Measurements from ENCODE around the gene ZNF681.
A peak's percentile ranks its signal among the peaks of the same experiment; 100 is the strongest.
"Not testable (repeated sequence)": the region's sequence is repeated elsewhere in the genome, so short reads cannot be mapped to it uniquely, and the experiment has no call there.

Gene ZNF681

GRCh38 chr19:23758187-23759074 lies at the start of gene ZNF681:
Gene ZNF681 (minus strand): TSS chr19:23758891. CDS start chr19:23758749, 142 bp downstream.
- DNase-seq (peak; percentile 83), ATAC-seq (peak; percentile 97)

- DNase-seq (no peak), ATAC-seq (no peak)
These were observed 46.0 kb upstream of the ZNF681 start for GRCh38 chr19:23804676-23805075.

- DNase-seq (no peak), ATAC-seq (no peak)
These were observed 43.6 kb upstream of the ZNF681 start for GRCh38 chr19:23802290-23802689.

GRCh38 chr19:23801803-23802202 lies 43.1 kb upstream of the ZNF681 start:
- DNase-seq (no peak), ATAC-seq (no peak)

GRCh38 chr19:23800868-23801267 lies 42.2 kb upstream of the ZNF681 start:
- DNase-seq (no peak), ATAC-seq (no peak)

GRCh38 chr19:23800271-23800670 lies 41.6 kb upstream of the ZNF681 start:
- no peak for ATAC-seq
- DNase-seq, result no peak

GRCh38 chr19:23799321-23799720 lies 40.6 kb upstream of the ZNF681 start:
- peak; percentile 65 for ATAC-seq
- DNase-seq, result peak; percentile 9

- no peak for DNase-seq
- ATAC-seq, result no peak
These were observed 36.8 kb upstream of the ZNF681 start for GRCh38 chr19:23795462-23795861.

GRCh38 chr19:23792784-23793183 lies 34.1 kb upstream of the ZNF681 start:
- no peak for ATAC-seq

GRCh38 chr19:23790641-23791488 lies 32.2 kb upstream of the ZNF681 start:
- ATAC-seq (no peak), DNase-seq (no peak)

More at GRCh38 chr19:23792784-23793183, 34.1 kb upstream of the ZNF681 start:
- DNase-seq, result no peak

GRCh38 chr19:23789246-23789645 lies 30.6 kb upstream of the ZNF681 start:
- no peak for ATAC-seq
- no peak for DNase-seq

- no peak for DNase-seq
These were observed 29.7 kb upstream of the ZNF681 start for GRCh38 chr19:23788411-23788810.

GRCh38 chr19:23787106-23787505 lies 28.4 kb upstream of the ZNF681 start:
- ATAC-seq, result no peak
- DNase-seq, result no peak

More at GRCh38 chr19:23788411-23788810, 29.7 kb upstream of the ZNF681 start:
- no peak for ATAC-seq

- ATAC-seq, result no peak
- no peak for DNase-seq
These were observed 27.3 kb upstream of the ZNF681 start for GRCh38 chr19:23785982-23786381.

- DNase-seq (no peak), ATAC-seq (no peak)
These were observed 25.6 kb upstream of the ZNF681 start for GRCh38 chr19:23784274-23784673.

GRCh38 chr19:23783636-23784035 lies 24.9 kb upstream of the ZNF681 start:
- DNase-seq (no peak), ATAC-seq (no peak)

- ATAC-seq (no peak), DNase-seq (no peak)
These were observed 21.0 kb upstream of the ZNF681 start for GRCh38 chr19:23779645-23780044.

- no peak for ATAC-seq
- DNase-seq, result no peak
These were observed 19.9 kb upstream of the ZNF681 start for GRCh38 chr19:23778566-23778965.

GRCh38 chr19:23778036-23778435 lies 19.3 kb upstream of the ZNF681 start:
- ATAC-seq, DNase-seq: not testable (repeated sequence)

GRCh38 chr19:23777216-23777615 lies 18.5 kb upstream of the ZNF681 start:
- DNase-seq, result no peak
- peak; percentile 11 for ATAC-seq

GRCh38 chr19:23776507-23777205 lies 18.0 kb upstream of the ZNF681 start:
- ATAC-seq (no peak), DNase-seq (no peak)

GRCh38 chr19:23774524-23774971 lies 15.9 kb upstream of the ZNF681 start:
- ATAC-seq, result no peak
- DNase-seq, result no peak
